ENCODE measurements around the gene OR52E8.
A peak's percentile ranks its signal among the peaks of the same experiment; 100 is the strongest.

Gene OR52E8

DNA sequence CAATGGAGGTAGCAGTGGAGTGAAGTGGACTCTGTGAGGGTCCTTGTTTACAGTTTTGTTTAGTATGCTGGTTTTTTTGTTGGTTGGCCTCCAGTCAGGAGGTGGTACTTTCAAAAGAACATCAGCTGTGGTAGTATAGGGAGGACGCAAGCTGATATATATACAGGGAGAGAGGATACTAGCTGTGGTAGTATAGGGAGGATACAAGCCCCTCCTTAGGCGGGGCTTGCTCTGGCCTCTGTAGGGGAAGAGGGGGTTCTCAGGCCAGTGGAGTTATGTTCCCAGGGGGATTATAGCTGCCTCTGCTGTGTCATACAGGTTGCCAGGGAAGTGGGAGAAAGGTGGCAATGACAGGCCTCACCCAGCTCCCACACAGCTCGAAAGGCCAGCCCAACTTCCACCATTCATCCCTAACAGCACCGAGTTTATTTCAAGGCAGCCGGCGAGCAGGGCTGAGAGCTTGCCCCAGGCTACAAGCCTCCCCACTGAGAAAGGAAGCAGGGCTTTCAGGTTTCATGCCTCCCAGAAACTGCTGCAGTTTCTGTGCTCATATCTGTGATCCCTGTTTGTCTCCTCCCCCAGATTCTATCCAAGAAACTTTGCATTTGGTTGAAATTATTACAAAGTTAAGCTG lies 26.2 kb downstream of the OR52E8 start:
- no peaks in the 10 kb centered on the region for H3K9me3 Mint-ChIP-seq
- H3K4me3 Mint-ChIP-seq = no peak overlapping the region
- DNase-seq (no peak), ATAC-seq (no peak)
- peaks cover 9% of the 10 kb centered on the region for H3K27me3 Mint-ChIP-seq
- H3K27ac Mint-ChIP-seq = peak overlapping the region in 1 of 2 donors; percentile 59
- H3K4me1 Mint-ChIP-seq = no peaks in the 10 kb centered on the region

DNA sequence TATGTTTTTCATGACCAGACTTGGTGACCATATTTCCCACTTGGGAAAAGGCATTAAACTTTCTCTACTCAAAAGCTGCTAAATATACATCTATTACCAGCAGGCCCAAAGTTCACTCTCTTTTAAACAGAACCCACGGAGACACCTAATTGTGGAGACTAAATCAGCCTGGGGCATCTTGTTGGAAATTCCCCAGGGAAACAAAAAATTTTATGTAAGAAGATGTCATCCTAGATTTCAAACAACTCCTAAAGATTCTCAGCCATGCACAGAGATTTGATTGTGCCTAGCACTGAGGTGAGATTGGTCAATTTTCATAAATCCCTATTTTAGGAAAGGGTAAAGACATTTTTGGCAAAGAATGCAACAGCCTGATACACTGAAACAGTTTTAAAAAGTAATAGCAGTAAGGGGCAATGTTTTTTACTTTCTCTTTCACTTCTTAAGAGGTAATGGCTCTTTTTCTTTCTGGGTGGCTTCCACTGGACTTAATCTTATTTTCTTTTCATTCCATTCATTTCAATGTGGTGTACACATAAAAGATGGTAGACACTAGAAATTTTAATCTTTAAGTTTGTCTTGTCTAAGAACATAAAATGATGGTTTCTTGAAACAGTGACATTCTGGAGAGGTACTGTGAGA lies 39.1 kb downstream of the OR52E8 start:
- no peak for ATAC-seq
- no peak for DNase-seq
- Mint-ChIP-seq H3K4me3 (peak overlapping the region; percentile 43 to 71), H3K27me3 (peaks cover 6% of the 10 kb centered on the region), H3K9me3 (no peaks in the 10 kb centered on the region), H3K27ac (peak overlapping the region; percentile 79 to 87), H3K4me1 (peaks cover 6% of the 10 kb centered on the region)

DNA sequence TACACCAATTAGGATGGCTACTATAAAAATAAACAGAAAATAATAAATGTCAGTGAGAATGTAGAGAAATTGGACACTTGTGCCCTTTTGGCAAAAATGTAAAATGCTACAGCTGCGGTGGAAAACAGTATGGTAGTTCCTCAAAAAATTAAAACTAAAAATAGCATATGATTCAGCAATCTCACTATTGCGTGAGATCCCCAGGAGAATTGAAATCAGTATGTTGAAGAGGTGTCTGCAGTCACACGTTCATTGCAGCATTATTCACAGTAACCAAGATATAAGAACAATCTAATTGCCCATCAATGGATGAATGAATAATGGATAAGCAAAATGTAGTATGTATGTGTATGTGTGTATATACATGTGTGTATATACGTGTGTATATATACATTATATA lies 42.0 kb downstream of the OR52E8 start:
- ATAC-seq (no peak), DNase-seq (no peak)
- H3K27ac Mint-ChIP-seq = no peak overlapping the region
- H3K27me3 Mint-ChIP-seq = peaks cover 3% of the 10 kb centered on the region
- H3K4me1 Mint-ChIP-seq = peaks cover 6% of the 10 kb centered on the region
- H3K4me3 Mint-ChIP-seq = no peak overlapping the region
- H3K9me3 Mint-ChIP-seq = no peaks in the 10 kb centered on the region

DNA sequence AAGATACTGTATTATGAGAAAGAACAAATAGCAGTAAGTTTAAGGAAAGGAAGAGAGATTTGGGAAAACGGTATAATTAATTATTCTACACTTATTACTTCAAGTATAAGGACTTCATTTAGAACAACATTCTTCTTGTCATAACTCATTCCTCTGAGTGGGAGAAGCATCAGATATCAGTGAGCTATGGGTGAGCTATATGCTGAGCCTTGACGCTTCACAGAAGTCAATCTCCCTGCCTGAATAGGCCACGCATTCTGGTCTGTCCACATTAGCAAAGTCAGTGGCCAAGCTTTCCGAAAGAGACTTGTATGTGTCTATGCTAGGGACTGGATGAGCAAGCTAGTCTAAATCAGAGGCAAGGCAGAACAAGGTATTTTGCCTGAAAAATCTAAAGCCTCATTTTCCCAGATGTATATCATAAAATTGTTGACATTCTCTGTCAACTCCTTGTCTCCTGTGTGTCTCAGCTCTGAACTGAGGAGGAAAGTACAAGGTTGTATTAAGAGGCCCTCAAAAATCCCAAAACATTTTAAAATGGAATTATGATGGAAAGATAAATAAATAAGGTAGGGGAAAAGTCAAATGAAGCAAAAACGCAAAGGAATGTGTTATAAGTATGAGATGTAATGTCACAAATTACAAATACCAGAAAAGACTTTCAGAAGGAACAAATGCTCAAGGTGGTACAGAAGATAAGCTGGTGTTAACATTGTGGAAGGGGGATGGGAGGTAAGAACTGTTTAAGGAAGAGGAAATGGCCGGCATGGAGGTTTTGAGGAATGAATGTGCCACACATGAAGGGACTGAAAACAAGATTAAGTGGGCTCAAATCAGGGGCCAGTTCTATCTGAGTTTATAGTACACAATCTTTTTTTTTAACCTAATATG lies 47.3 kb downstream of the OR52E8 start:
- Mint-ChIP-seq H3K27me3 (peaks cover 22% of the 10 kb centered on the region), H3K9me3 (no peaks in the 10 kb centered on the region), H3K4me1 (peaks cover 14% of the 10 kb centered on the region), H3K4me3 (no peak overlapping the region), H3K27ac (no peak overlapping the region)
- no peak for ATAC-seq
- no peak for DNase-seq

DNA sequence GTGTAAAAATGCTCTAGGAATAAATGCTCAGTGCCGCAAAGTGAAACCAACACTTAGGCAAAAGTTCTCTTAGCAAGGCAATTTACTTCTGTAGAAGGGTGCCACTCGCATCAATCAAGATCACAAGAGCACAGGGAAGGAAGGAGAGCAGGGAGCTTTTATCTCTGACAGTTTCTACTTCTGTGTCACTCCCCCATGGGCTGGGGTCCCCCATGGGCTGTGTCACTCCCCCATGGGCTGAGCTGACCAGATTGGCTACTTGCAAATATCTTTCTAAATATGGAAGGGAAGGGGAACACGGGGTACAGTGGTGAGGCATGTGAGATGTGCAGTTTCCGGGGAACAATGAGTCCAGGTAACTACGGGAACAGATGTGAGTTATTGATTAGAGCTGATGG lies 48.4 kb downstream of the OR52E8 start:
- no peak overlapping the region for H3K27ac Mint-ChIP-seq

DNA sequence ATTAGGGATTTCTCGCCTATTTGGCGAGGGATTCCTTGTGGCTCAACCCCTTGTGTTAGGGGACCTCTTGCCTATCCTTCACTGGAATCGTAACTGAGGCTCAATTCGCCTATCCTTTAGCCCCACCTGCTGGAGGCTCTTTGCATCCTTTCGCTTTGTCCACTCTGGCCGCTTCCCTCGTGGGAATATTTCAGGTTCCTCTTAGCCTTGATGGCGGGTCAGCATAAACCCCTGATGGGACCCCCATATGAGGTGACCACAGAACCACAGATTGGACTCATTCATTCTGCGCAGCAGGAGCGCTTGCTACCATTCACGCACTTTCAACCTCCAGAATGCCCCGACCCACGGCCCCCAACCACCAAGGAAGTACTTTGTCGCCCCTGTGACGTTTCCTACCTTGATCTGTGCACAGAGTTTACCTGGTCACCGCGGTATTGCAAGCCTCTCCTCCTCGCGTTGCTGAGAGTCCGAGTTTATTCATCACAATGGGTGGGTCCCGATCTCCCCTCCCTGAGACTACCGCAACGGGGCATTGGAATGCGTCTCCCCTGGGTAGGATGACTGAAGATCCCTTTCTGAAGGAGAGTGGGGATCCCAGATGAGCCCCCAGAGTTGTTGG lies 48.9 kb downstream of the OR52E8 start, which contains the start of gene OR52N2:
OR52N2 (plus strand) TSS at position 425 of the 622 bp plus-strand sequence. CDS start 11,412 bp downstream, outside the sequence.
- ATAC-seq (peak; percentile 90), DNase-seq (peak; percentile 67 to 76)
- H3K4me3 Mint-ChIP-seq = peak within 1 kb of the TSS; percentile 81 to 82
- peaks cover 7 to 9% of the 10 kb centered on the region in 2 donors for H3K9me3 Mint-ChIP-seq
- peaks cover 14% of the 10 kb centered on the region for H3K4me1 Mint-ChIP-seq
- H3K27me3 Mint-ChIP-seq = peaks cover 22% of the 10 kb centered on the region
- peak within 1 kb of the TSS; percentile 44 to 57 for H3K27ac Mint-ChIP-seq

More for the DNA sequence above, 48.4 kb downstream of the OR52E8 start:
- Mint-ChIP-seq H3K4me3 (peak overlapping the region; percentile 81 to 82), H3K4me1 (peaks cover 14% of the 10 kb centered on the region), H3K9me3 (peaks cover 5% of the 10 kb centered on the region in 2 donors), H3K27me3 (peaks cover 22% of the 10 kb centered on the region)
- peak; percentile 10 to 11 for DNase-seq
- peak; percentile 51 for ATAC-seq

DNA sequence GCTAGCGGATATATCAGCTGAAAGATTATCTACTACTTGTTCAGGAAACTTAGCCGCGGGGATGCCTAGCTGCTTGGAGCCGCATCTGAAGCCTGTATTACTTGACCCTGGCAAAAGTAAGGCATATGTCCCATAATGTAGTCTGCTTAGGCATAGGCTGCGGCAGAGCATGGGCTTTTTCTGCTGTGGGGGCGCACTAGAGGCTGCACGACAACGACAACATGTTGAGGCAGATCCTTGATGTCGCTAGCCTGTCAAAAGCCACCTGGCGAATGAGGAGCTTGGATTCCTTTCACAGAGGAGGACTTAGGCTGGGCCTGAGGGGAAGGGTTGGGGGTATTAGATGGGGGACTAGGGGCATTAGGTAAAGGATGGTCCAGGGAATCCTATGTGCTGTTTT lies 49.9 kb downstream of the OR52E8 start:
- H3K4me3 Mint-ChIP-seq = no peak overlapping the region
- DNase-seq = no peak
- H3K4me1 Mint-ChIP-seq = peaks cover 14% of the 10 kb centered on the region
- H3K27ac Mint-ChIP-seq = no peak overlapping the region
- ATAC-seq = no peak
- H3K9me3 Mint-ChIP-seq = peaks cover 7 to 17% of the 10 kb centered on the region in 2 donors
- peaks cover 22% of the 10 kb centered on the region for H3K27me3 Mint-ChIP-seq
